22Rv1 (cell line): ENCODE data around the gene PLXNA2.

Source experiments
- CTCF ChIP-seq: fragments of 450-650 bp; IDR thresholded peaks from 2 replicates; pipeline ENCODE4 v1.5.1; 2017; ENCODE audit warnings: mild to moderate bottlenecking
- ZFX ChIP-seq: fragments of 450-650 bp; IDR thresholded peaks from 2 replicates; pipeline ENCODE4 v1.6.1; 2017; ENCODE audit warnings: antibody characterized with exemption, borderline replicate concordance

DNA sequence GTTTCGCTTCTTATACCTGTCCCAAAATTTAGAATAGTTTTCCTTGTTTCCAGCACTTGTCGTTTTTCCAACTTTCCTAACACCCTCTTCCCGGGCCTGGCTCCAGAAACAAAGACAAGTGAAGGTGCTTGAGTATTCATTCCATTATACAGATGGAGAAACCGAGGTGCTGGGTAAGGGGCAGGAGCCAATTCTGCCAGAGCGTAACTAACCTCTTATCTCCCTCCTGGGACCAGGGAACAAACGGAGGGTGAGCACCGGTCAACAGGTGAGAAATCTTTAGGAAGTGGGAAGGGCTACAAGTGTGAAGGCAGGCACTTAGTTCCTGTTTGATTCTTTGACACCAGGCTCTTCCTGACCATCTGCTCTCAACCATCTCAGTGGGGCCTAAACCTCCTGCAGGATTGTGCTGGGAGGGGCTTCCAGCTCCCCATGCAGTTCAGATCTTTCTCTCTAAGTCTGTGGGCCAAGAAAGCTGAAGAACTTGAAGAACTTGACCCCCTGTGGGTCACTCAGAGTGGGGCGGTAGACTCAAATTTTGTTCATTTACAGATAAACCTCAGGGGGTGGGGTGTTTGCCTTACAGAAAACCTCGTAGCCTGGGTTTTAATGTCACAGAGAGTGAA, 8.7 kb downstream of the PLXNA2 start:
- TF ChIP-seq CTCF (no peak), ZFX (no peak)
